Measurements from ENCODE around the gene SORBS1. TPM values are rescaled to one million over a fixed set of nuclear protein-coding genes. Genes with fewer than 3 reads are reported as not detected.

SORBS1 gene
- polyA plus RNA-seq, 1 donor from 2014 or later = 39.5 TPM

GRCh38 chr10:95359466-95359865 is 201.7 kb downstream of the SORBS1 start:
- no peak overlapping the region for H3K4me2 ChIP-seq (ENCODE audit: low read length)
- no peaks in the 10 kb centered on the region for H3K27me3 ChIP-seq (ENCODE audit: insufficient read depth, low read depth, low read length)
- TF ChIP-seq SMC3 (conservative IDR thresholded peaks at IDR 0.05; ENCODE audit: poor library complexity) = no peak
- TF ChIP-seq, protein P1, sequence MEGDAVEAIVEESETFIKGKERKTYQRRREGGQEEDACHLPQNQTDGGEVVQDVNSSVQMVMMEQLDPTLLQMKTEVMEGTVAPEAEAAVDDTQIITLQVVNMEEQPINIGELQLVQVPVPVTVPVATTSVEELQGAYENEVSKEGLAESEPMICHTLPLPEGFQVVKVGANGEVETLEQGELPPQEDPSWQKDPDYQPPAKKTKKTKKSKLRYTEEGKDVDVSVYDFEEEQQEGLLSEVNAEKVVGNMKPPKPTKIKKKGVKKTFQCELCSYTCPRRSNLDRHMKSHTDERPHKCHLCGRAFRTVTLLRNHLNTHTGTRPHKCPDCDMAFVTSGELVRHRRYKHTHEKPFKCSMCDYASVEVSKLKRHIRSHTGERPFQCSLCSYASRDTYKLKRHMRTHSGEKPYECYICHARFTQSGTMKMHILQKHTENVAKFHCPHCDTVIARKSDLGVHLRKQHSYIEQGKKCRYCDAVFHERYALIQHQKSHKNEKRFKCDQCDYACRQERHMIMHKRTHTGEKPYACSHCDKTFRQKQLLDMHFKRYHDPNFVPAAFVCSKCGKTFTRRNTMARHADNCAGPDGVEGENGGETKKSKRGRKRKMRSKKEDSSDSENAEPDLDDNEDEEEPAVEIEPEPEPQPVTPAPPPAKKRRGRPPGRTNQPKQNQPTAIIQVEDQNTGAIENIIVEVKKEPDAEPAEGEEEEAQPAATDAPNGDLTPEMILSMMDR (IDR thresholded peaks at IDR 0.05; ENCODE audit: poor library complexity, severe bottlenecking) = no peak
- TF ChIP-seq EZH2 (IDR thresholded peaks at IDR 0.05; ENCODE audit: borderline replicate concordance, insufficient read depth, low read length, poor library complexity, severe bottlenecking) = no peak
- no peak overlapping the region for H2AFZ ChIP-seq (ENCODE audit: low read depth, low read length)
- H4K20me1 ChIP-seq (ENCODE audit: insufficient read depth) = no peaks in the 10 kb centered on the region
- no peaks in the 10 kb centered on the region for H3F3A ChIP-seq (ENCODE audit: insufficient read depth, low read length, poor library complexity, severe bottlenecking)
- no peak overlapping the region for H3K27ac ChIP-seq (ENCODE audit: low read length)
- no peaks in the 10 kb centered on the region for H3K9me2 ChIP-seq (ENCODE audit: insufficient read depth, low read length)
- no peaks in the 10 kb centered on the region for H3K9me3 ChIP-seq (ENCODE audit: low read length)
- no peaks in the 10 kb centered on the region for H3K79me2 ChIP-seq (replicated peaks; ENCODE audit: insufficient read depth, low read length)
- H3K4me3 ChIP-seq (ENCODE audit: low read length) = no peak overlapping the region
- H3K36me3 ChIP-seq (ENCODE audit: insufficient read depth, low read length) = no peaks in the 10 kb centered on the region
- H3K9ac ChIP-seq (ENCODE audit: low read length) = no peak overlapping the region

DNA sequence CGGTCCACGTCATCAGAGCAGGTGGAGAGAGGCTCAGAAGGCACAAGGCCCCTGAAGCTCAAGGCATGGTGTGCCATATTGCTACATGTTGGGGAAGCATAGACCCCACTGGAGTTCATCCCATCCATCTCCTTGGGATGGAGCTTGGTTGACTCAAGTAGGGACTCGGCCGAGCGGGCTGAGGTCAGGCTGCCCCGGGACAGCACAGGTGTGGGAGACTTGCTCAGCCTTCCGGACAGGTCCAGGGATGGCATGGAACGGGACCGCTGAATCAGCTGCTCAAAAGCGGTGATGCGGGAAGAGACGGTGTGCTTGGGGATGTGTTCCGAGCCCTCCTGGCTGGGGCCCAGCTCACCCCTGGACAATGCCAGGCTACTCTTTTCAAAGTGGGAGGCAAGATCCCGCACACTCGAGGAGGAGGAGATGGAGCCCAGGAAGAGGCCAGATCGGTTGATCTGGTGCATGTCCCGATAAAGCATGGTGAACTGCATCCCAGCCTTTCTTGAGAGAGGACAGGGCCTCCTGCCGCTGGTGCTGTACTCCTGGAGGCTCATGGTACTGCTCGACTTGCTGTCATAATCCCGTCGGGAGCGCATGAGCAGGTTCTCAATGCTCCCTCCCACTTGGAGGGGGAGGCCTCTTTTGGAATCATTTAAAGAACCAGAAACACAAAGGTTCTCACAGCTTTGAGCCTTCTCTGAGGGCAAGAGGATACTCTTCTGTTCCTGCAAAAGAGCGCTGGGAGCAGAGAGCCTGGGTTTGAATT is 204.8 kb downstream of the SORBS1 start:
- Histone ChIP-seq H3K9me2 (ENCODE audit: insufficient read depth, low read length) (no peaks in the 10 kb centered on the region), H4K20me1 (ENCODE audit: insufficient read depth) (no peaks in the 10 kb centered on the region), H3F3A (ENCODE audit: insufficient read depth, low read length, poor library complexity, severe bottlenecking) (no peaks in the 10 kb centered on the region), H2AFZ (ENCODE audit: low read depth, low read length) (no peak overlapping the region), H3K9ac (ENCODE audit: low read length) (no peak overlapping the region), H3K27ac (ENCODE audit: low read length) (no peak overlapping the region), H3K4me3 (ENCODE audit: low read length) (no peak overlapping the region), H3K36me3 (ENCODE audit: insufficient read depth, low read length) (no peaks in the 10 kb centered on the region), H3K9me3 (ENCODE audit: low read length) (no peaks in the 10 kb centered on the region), H3K27me3 (ENCODE audit: insufficient read depth, low read depth, low read length) (no peaks in the 10 kb centered on the region), H3K79me2 (replicated peaks; ENCODE audit: insufficient read depth, low read length) (no peaks in the 10 kb centered on the region), H3K4me2 (ENCODE audit: low read length) (no peak overlapping the region)
- TF ChIP-seq MXI1 (conservative IDR thresholded peaks at IDR 0.05; ENCODE audit: poor library complexity, severe bottlenecking) (no peak), POLR2AphosphoS5 (IDR thresholded peaks at IDR 0.05) (no peak), EP300 (conservative IDR thresholded peaks at IDR 0.05; ENCODE audit: poor library complexity, severe bottlenecking) (no peak), TAF1 (IDR thresholded peaks at IDR 0.05; ENCODE audit: low read depth) (no peak), EZH2 (IDR thresholded peaks at IDR 0.05; ENCODE audit: borderline replicate concordance, insufficient read depth, low read length, poor library complexity, severe bottlenecking) (no peak), RAD21 (conservative IDR thresholded peaks at IDR 0.05) (no peak), SMC3 (conservative IDR thresholded peaks at IDR 0.05; ENCODE audit: poor library complexity) (no peak)
- TF ChIP-seq, protein P2, sequence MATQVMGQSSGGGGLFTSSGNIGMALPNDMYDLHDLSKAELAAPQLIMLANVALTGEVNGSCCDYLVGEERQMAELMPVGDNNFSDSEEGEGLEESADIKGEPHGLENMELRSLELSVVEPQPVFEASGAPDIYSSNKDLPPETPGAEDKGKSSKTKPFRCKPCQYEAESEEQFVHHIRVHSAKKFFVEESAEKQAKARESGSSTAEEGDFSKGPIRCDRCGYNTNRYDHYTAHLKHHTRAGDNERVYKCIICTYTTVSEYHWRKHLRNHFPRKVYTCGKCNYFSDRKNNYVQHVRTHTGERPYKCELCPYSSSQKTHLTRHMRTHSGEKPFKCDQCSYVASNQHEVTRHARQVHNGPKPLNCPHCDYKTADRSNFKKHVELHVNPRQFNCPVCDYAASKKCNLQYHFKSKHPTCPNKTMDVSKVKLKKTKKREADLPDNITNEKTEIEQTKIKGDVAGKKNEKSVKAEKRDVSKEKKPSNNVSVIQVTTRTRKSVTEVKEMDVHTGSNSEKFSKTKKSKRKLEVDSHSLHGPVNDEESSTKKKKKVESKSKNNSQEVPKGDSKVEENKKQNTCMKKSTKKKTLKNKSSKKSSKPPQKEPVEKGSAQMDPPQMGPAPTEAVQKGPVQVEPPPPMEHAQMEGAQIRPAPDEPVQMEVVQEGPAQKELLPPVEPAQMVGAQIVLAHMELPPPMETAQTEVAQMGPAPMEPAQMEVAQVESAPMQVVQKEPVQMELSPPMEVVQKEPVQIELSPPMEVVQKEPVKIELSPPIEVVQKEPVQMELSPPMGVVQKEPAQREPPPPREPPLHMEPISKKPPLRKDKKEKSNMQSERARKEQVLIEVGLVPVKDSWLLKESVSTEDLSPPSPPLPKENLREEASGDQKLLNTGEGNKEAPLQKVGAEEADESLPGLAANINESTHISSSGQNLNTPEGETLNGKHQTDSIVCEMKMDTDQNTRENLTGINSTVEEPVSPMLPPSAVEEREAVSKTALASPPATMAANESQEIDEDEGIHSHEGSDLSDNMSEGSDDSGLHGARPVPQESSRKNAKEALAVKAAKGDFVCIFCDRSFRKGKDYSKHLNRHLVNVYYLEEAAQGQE (IDR thresholded peaks at IDR 0.05; ENCODE audit: borderline replicate concordance) = no peak
- TF ChIP-seq, protein P1 (IDR thresholded peaks at IDR 0.05; ENCODE audit: poor library complexity, severe bottlenecking) = no peak

All from neural cell (in vitro differentiated cells).